Activated CD4-positive, alpha-beta T cell treated with anti-CD3 and anti-CD28 coated beads, Interleukin-2, amount 10 ng/mL, durations not matched to agents 24 days and 14 days (primary cell): Measurements from ENCODE around the gene FSD2. TPM values are rescaled to one million over a fixed set of nuclear protein-coding genes. Genes with fewer than 3 reads are reported as not detected.
A peak's percentile ranks its signal among the peaks of the same experiment; 100 is the strongest.

Experiments
- DNase-seq: peaks from one replicate; pipeline ENCODE4 v3.0.0; 2022
- H3K27ac Mint-ChIP-seq: one replicate; pipeline ENCODE4 v1.8.0; 2022; ENCODE audit warnings: mild to moderate bottlenecking, mixed read lengths
- H3K27me3 Mint-ChIP-seq: one replicate; pipeline ENCODE4 v1.8.0; 2022; ENCODE audit warnings: mixed read lengths
- H3K36me3 Mint-ChIP-seq: one replicate; pipeline ENCODE4 v1.8.0; 2022; ENCODE audit warnings: low read depth, mild to moderate bottlenecking, mixed read lengths
- H3K4me1 Mint-ChIP-seq: one replicate; pipeline ENCODE4 v1.8.0; 2021; ENCODE audit warnings: mixed read lengths
- H3K4me3 Mint-ChIP-seq: one replicate; pipeline ENCODE4 v1.8.0; 2022; ENCODE audit warnings: mild to moderate bottlenecking, moderate library complexity, mixed read lengths
- H3K9me3 Mint-ChIP-seq: one replicate; pipeline ENCODE4 v1.8.0; 2021; ENCODE audit warnings: mixed read lengths
- intact Hi-C: fragments of 100-400 bp; cut with micrococcal nuclease; formaldehyde crosslinking; loops from one replicate; pipeline ENCODE4 v1.15.1; 2023
- total RNA-seq: library from RNA; stranded (reverse); gene quantifications from 2 replicates; pipeline ENCODE4 v1.2.3, GENCODE V29; 2022

FSD2 gene
- total RNA-seq, 1 donor from 2014 or later, result not detected

DNA sequence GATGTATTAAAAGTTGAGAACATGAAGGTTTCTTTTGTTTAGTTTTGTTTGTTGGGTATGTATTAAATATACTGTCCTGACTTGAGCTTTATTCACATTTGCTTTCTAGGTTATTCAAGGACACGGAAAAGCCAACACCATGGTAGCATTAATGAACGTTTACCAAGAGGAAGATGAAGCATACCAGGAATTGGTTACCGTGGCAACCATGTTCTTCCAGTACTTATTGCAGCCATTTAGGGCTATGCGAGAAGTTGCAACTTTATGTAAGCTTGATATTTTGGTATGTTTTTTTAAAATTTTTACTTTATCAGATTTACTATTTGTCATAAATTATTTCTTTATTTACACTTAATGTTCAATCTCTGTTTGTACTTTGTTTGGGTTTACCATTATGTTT, 7.1 kb upstream of the FSD2 start:
- H3K9me3 Mint-ChIP-seq, result no peaks in the 10 kb centered on the region
- H3K27me3 Mint-ChIP-seq, result no peaks in the 10 kb centered on the region
- no peak overlapping the region for H3K27ac Mint-ChIP-seq
- H3K4me3 Mint-ChIP-seq, result no peak overlapping the region
- intact Hi-C loops, result loop anchor here (5.0 kb wide), 1 partner anchor 199 kb away; the partner anchor contains the start of gene C15orf40
- no peak for DNase-seq
- H3K4me1 Mint-ChIP-seq, result peaks cover 22% of the 10 kb centered on the region
- H3K36me3 Mint-ChIP-seq, result peaks cover 46% of the 10 kb centered on the region

DNA sequence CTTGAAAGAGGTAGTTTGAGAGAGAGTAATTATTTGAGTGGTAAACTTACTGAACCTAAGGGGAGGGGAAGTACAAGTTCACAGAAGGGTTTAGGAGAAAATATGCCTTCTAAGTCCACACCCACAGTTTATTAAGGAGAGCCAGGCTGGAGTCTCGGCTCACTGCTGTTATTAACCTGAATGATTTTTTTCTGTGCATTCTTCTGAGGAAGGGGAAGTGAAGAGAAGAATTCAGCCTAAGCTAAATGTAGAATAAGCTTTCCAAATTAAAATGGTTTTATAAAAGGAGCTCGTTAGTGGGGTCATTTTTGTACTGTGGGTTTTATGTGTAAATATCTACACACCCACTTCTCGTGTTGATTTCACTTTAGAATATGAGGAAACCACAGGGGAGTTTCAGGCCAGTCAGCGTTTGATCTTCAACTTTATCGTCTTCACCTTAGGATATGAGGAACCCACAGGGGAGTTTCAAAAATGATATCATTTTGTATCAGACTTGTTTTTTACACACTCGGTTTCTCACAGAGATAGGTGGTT, 5.1 kb upstream of the FSD2 start:
- H3K27me3 Mint-ChIP-seq, result peaks cover 8% of the 10 kb centered on the region
- peak; percentile 88 for DNase-seq
- no peaks in the 10 kb centered on the region for H3K9me3 Mint-ChIP-seq
- peak overlapping the region; percentile 88 for H3K4me3 Mint-ChIP-seq
- intact Hi-C loops, result loop anchor here (1.0 to 5.0 kb wide), 6 partner anchors 21 to 388 kb away; partner anchors contain the start of genes AP3B2, C15orf40 and RAMAC
- peak overlapping the region; percentile 95 for H3K27ac Mint-ChIP-seq
- H3K36me3 Mint-ChIP-seq, result peaks cover 33% of the 10 kb centered on the region
- H3K4me1 Mint-ChIP-seq, result peaks cover 20% of the 10 kb centered on the region

DNA sequence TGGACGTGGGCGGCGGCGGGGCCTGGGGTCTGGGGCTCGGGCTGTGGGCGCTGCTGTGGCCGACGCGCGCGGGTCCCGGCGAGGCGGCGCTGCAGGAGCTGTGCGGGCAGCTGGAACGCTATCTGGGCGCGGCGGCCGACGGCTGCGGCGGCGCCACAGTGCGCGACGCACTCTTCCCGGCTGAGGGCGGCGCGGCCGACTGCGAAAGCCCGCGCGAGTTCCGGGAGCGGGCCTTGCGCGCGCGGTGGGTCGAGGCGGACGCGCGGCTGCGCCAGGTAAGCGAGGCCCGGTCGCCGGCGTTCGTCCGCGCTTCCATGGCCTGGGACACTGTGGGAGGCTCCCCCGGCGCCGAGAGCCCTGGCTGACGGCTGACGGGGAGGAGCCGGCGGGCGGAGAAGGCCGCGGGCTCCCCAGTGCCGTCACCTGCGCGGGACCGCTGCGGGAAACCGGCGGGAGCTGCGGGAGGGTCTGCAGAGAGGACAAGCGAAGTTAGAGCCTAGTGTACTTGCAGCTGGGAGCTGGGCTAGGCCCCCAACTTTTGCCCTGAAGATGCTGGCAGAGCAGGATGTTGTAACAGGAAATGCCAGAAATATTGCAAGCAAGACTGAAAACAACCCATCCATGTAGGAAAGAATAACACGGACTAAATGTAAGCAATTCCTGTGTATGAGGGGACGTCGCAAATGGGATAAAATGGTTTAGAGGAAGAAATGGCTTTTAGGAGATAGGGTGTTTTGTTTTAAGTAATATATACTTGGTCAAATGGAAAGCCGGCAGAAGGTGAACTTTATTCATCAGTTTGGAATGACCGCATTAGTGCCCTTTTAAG, 4.4 kb upstream of the FSD2 start:
- peak overlapping the region; percentile 95 for H3K27ac Mint-ChIP-seq
- H3K27me3 Mint-ChIP-seq, result peaks cover 12% of the 10 kb centered on the region
- H3K36me3 Mint-ChIP-seq, result peaks cover 26% of the 10 kb centered on the region
- peak overlapping the region; percentile 88 for H3K4me3 Mint-ChIP-seq
- peaks cover 20% of the 10 kb centered on the region for H3K4me1 Mint-ChIP-seq
- DNase-seq, result peak; percentile 85
- intact Hi-C loops, result loop anchor here (1.0 to 5.0 kb wide), 3 partner anchors 140 to 389 kb away; partner anchors contain the start of gene C15orf40
- H3K9me3 Mint-ChIP-seq, result no peaks in the 10 kb centered on the region

DNA sequence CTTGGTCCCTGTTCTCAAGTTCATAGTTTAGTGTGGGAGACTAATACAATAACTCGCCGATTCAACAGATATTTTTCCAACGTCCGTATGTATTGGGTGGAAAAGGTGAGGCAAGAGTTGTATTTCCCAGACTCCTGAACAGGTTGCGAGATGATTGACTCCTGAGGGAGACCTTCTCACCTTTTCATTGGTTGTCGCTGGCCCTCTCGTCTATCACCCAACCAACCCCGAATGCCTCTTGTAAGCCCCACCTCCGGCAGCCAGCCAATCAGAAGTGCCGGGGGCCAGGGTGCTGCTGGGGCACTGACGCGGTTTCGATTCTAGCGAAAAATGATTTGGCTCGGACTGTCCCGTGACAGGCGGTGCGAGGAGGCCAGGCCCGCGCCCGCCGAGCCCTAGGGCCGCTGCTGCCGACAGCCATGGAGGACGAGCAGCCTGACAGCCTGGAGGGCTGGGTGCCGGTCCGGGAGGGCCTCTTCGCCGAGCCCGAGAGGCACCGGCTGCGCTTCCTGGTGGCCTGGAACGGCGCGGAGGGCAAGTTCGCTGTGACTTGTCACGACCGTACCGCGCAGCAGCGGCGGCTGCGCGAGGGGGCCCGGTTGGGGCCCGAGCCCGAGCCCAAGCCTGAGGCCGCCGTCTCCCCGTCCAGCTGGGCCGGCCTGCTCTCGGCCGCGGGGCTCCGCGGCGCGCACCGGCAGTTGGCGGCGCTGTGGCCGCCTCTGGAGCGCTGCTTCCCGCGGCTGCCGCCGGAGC, 3.6 kb upstream of the FSD2 start, which contains the start of gene WHAMM:
Gene WHAMM, plus strand, starts transcription at position 321 of the 753 bp plus-strand sequence. Its CDS starts 99 bp downstream, at position 420.
- no peaks in the 10 kb centered on the region for H3K9me3 Mint-ChIP-seq
- DNase-seq, result peak; percentile 99
- peaks cover 14% of the 10 kb centered on the region for H3K27me3 Mint-ChIP-seq
- H3K27ac Mint-ChIP-seq, result peak within 1 kb of the TSS; percentile 95
- peaks cover 20% of the 10 kb centered on the region for H3K4me1 Mint-ChIP-seq
- intact Hi-C loops, result loop anchor here (1.0 to 5.0 kb wide), 5 partner anchors 59 to 389 kb away; partner anchors contain the start of genes C15orf40 and RPS17
- H3K4me3 Mint-ChIP-seq, result peak within 1 kb of the TSS; percentile 88
- H3K36me3 Mint-ChIP-seq, result peaks cover 22% of the 10 kb centered on the region

DNA sequence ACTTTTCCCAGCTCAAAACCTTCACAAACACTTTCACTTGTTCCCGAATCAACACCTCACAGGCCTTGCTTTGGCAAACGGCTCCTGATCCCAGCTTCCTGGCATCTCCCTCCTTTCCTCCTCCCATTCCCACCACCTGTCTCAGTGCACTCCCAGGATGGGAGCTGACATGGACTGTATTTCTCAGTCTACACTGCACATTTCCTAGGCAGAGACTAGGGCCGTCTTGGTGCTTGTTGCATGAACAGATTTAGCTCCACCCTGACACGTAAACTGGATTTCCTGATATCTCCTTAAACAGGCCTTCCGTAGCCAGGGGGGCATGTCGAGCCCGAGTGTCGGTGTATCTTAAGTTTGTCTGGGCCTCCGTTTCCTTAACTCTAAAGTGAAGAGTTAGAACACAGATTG, 2.8 kb upstream of the FSD2 start:
- no peak overlapping the region for H3K27ac Mint-ChIP-seq
- intact Hi-C loops, result loop anchor here (1.0 kb wide), 2 partner anchors 58 to 268 kb away; partner anchors contain the start of gene RPS17

DNA sequence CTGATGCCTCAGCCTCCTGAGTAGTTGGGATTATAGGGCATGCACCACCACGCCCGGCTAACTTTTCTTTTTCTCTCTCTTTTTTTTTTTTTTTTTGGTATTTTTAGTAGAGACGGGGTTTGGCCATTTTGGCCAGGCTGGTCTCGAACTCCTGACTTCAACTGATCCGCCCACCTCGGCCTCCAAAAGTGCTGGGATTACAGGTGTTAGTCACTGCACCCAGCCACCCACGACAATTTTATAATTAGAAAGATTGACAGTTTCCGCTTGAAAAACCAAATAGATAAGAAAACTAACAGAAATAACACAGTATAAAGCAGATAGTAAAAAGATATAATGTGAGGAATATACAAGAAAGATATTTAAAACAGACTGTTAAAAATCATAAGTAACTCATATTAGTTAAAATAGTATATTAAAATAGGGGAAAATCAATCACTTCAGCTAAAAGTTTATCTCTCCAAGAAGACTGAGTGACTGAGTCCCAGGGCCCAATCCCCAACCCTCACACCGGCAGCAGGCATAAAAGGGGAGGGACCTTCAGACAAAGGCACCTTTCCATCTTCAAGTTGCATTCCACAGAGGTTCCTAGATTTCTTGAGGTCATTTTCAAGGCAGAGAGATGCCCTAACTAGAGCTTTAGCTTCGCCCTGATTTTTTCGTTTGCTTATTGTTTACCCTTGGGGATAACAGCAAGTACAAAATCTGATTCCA, 2.2 kb upstream of the FSD2 start:
- no peak overlapping the region for H3K4me3 Mint-ChIP-seq
- H3K9me3 Mint-ChIP-seq, result no peaks in the 10 kb centered on the region
- DNase-seq, result no peak
- H3K36me3 Mint-ChIP-seq, result peaks cover 13% of the 10 kb centered on the region
- peaks cover 20% of the 10 kb centered on the region for H3K4me1 Mint-ChIP-seq
- peaks cover 25% of the 10 kb centered on the region for H3K27me3 Mint-ChIP-seq
- no peak overlapping the region for H3K27ac Mint-ChIP-seq
- intact Hi-C loops, result no loop called here

More for the DNA sequence above, 2.8 kb upstream of the FSD2 start:
- no peak for DNase-seq
- Mint-ChIP-seq H3K9me3 (no peaks in the 10 kb centered on the region), H3K4me1 (peaks cover 20% of the 10 kb centered on the region), H3K36me3 (peaks cover 14% of the 10 kb centered on the region), H3K27me3 (peaks cover 20% of the 10 kb centered on the region), H3K4me3 (no peak overlapping the region)

DNA sequence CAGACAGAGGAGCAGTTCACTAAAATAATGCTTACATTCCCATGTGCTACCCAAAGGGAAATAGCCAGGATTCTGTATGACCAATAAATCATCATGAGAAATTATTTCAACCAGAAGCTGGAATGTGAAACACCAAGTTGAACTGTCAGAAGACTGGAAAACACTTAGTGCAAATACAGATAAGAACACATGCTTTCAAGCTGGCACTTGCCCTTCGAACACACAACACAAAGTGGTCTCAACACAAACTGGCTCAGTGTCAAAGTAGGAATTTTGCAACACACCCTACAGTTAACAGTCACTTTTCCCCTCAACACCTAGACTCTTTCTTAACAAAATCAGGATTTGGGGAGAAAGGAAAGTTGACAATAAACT, 1.3 kb downstream of the FSD2 start:
- Mint-ChIP-seq H3K9me3 (no peaks in the 10 kb centered on the region), H3K4me3 (no peak overlapping the region), H3K27ac (no peak overlapping the region), H3K4me1 (peaks cover 9% of the 10 kb centered on the region), H3K27me3 (peaks cover 48% of the 10 kb centered on the region), H3K36me3 (no peaks in the 10 kb centered on the region)
- no peak for DNase-seq
- intact Hi-C loops, result no loop called here

DNA sequence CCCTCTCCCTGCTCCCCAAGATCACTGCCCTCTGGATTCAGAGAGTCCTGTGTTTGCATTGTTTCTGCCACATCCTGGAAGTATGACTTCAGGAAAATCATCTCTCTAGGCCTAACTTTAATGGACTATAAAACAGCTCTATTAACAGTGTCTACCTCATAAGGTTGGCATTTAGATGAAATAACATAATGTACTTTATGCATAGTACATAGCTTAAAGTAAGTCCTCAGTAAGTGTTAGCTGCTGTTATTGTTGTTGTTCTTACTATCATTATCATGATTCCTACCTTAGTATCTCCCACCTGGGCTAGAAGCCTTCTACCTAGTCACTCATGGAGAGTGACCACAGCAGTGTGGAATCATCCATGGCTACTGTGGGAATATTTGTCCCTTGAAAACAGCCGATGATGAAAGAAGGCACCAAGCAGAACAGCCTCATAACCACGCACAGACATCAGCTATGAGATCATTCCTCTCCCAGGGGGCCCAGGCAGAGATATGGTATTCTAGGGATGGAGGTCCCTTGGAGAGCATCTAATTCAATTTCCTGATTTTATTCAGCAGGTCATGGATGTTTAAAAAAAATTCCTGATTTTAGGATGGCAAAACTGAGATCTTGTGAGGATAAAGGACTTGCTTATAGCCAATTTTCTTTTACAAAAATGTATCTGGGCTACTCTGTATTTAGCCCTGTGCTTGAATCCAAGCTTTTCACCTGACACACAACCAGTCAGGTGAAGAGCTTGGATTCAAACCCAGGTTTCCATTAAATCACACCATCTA, 1.9 kb downstream of the FSD2 start:
- Mint-ChIP-seq H3K4me3 (no peak overlapping the region), H3K27ac (no peak overlapping the region), H3K36me3 (no peaks in the 10 kb centered on the region), H3K4me1 (peaks cover 5% of the 10 kb centered on the region), H3K9me3 (no peaks in the 10 kb centered on the region), H3K27me3 (peaks cover 54% of the 10 kb centered on the region)
- DNase-seq, result no peak
- intact Hi-C loops, result no loop called here

DNA sequence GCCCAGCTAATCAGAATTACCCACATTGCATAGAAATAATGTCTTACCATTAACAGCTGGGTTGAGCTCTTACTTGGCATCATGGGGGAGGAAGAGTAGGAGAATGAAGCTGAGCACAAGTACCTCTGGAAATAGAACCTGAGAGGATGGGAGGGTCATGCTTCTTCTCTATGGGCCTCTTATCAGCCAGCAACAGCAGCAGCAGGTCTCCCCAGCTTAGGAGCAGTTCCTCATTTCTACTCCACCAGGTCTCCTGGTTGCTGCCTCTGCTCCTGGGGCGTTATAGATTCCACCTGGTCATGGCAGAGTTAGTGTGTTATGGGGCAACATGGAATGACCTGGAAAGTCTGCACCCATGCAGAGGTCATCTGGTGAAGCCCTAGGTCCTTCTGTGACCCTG, 3.4 kb downstream of the FSD2 start:
- H3K4me3 Mint-ChIP-seq, result no peak overlapping the region
- intact Hi-C loops, result no loop called here
- H3K9me3 Mint-ChIP-seq, result no peaks in the 10 kb centered on the region

DNA sequence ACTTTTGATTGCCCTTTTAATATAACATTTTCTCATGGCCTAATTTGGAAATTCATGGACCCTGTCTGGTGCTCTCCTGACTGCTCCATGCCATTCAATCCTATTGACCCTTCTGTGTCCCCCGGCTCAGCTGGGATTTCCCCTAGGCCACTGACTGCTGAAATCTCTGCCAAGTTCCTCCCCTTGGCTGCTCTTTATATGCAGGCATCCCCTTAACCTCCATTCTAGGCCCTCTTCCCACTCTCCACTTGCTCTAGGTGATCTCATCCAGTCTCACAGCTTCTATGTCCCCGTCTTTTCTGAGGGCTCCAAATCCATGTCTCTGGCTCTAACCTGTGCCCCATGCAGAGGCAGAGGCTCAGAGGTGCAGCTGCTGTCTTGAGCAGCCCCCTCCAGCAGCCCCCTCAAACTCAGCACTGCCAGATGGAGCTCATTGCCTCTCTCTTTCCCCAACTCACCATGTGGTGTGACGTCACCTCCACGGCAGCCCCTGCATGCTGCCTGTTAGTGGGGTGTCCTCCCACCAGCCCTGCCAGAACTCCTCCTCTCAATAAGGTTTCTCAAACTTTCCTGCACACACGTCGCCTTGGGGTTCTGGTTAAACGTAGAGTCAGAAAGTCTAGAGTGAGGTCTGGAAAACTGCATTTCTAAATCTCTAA, 6.6 kb downstream of the FSD2 start:
- intact Hi-C loops, result no loop called here
- Mint-ChIP-seq H3K9me3 (peaks cover 2% of the 10 kb centered on the region), H3K4me1 (no peaks in the 10 kb centered on the region), H3K27ac (no peak overlapping the region), H3K27me3 (peaks cover 51% of the 10 kb centered on the region), H3K36me3 (no peaks in the 10 kb centered on the region), H3K4me3 (no peak overlapping the region)
- no peak for DNase-seq

More for the DNA sequence above, 3.4 kb downstream of the FSD2 start:
- no peak for DNase-seq
- H3K27ac Mint-ChIP-seq, result no peak overlapping the region
- no peaks in the 10 kb centered on the region for H3K36me3 Mint-ChIP-seq
- no peaks in the 10 kb centered on the region for H3K4me1 Mint-ChIP-seq
- H3K27me3 Mint-ChIP-seq, result peaks cover 56% of the 10 kb centered on the region

DNA sequence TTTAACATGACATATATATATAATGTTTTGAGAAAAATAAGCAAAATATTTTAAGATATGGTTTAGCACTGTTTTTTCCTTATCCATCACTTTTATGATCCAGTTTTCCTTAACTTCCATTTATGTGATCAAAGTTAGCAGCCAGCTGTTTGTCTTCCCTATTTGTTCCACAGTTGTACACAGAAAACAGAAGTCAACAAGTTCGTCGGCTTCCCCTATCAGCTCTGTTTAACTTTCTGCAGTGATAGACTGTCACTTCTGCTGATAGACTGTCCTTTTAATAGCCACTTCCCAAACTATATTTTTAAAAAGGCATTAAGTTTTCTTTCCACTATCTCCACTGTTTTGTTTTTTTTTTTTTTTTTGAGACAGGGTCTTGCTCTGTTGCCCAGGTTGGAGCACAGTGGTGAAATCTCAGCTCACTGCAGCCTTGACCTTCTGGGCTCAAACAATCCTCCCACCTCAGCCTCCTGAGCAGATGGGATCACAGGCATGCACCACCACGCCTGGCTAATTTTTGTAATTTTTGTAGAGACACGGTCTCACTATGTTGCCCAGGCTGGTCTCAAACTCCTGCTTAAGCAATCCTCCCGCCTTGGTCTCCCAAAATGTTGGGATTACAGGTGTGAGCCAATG, 7.2 kb downstream of the FSD2 start:
- intact Hi-C loops, result no loop called here
- H3K4me3 Mint-ChIP-seq, result no peak overlapping the region
- H3K4me1 Mint-ChIP-seq, result no peaks in the 10 kb centered on the region
- no peak for DNase-seq
- H3K36me3 Mint-ChIP-seq, result no peaks in the 10 kb centered on the region
- H3K27ac Mint-ChIP-seq, result no peak overlapping the region
- peaks cover 9% of the 10 kb centered on the region for H3K9me3 Mint-ChIP-seq
- peaks cover 49% of the 10 kb centered on the region for H3K27me3 Mint-ChIP-seq

DNA sequence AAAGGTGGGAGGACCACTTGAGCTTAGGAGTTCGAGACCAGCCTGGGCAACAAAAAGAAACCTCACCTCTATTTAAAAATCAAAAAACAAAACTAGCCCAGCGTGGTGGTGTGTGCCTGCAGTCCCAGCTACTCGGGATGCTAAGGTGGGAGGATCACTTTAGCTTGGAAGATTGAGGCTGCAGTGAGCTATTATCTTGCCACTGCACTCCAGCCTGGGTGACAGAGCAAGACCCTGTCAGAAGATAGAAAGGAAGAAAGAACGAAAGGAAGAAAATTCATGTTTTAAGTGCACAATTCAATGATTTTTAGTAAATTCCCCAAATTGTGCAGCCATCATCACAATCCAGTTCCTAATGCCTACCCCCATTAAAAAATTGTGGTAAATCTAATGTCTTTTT, 7.8 kb downstream of the FSD2 start:
- peaks cover 46% of the 10 kb centered on the region for H3K27me3 Mint-ChIP-seq
- intact Hi-C loops, result no loop called here
- no peaks in the 10 kb centered on the region for H3K4me1 Mint-ChIP-seq
- no peak overlapping the region for H3K4me3 Mint-ChIP-seq
- DNase-seq, result no peak
- peaks cover 9% of the 10 kb centered on the region for H3K9me3 Mint-ChIP-seq
- no peak overlapping the region for H3K27ac Mint-ChIP-seq
- H3K36me3 Mint-ChIP-seq, result no peaks in the 10 kb centered on the region
